ENCODE measurements around the gene RPTOR.

GRCh38 chr17:80816241-80817103 lies 271.8 kb downstream of the RPTOR start:
- TF ChIP-seq CTCF (IDR thresholded peaks at IDR 0.05 in 4 of 5, conservative IDR thresholded peaks at IDR 0.05 in 1 of 5) = no peak
- no peak for TF ChIP-seq POLR2A (IDR thresholded peaks at IDR 0.05)

Measured in gastrocnemius medialis (tissue), 4 donors.